Glomerular visceral epithelial cell (primary cell): ENCODE data around the gene ELMOD3.
"Not testable (repeated sequence)": the region's sequence is repeated elsewhere in the genome, so short reads cannot be mapped to it uniquely, and the experiment has no call there.

Experiments used
- DNase-seq: peaks from one replicate; pipeline ENCODE4 v3.0.0-alpha.2; 2016; ENCODE audit errors: extremely low spot score

ELMOD3 gene

DNA sequence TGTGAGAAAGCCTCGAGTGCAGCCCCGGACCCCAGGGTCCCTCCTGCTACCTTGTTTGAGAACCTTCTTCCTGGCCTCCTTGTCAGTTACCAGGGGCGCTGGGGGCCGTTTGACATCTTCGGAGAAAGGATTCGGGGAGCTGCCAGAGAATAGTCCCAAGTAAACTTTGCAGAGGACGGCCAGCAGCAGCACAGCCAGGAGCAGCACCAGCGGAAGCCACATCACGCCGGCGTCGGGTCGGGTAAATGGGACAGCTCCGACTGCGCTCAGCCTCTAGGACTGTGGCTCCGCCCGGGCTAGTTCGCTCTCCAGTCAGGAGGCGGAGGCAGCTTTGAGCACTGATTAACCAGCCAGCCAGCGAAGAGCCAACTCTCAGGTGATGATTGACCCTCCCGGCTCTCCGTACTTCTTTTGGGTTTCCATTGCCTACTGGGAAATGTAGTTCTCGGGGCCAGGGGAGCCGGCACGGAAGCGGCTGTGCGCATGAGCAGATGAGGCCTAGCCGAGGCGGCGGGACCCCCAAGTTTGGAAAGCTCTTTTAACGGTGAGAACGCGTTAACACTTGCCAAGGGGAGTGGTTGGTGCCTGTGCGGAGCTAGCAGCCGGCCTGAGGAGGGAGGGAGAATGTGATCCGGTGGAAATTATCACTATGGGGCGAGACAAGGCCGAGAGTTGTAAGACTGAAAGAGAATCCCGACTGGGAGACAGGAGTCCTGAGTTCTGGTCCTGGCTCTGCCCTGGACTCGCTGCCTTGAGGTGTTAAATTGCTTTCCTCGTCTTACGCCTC, at the start of gene ELMOD3, which contains the start of gene RETSAT:
Gene ELMOD3 (plus strand): TSS at position 484 of the 787 bp plus-strand sequence. CDS start 2,430 bp downstream, outside the sequence.
Gene RETSAT (minus strand): TSS at position 243 of the 787 bp plus-strand sequence. CDS start 21 bp downstream, at position 222.
- peak; percentile 98 for DNase-seq

DNA sequence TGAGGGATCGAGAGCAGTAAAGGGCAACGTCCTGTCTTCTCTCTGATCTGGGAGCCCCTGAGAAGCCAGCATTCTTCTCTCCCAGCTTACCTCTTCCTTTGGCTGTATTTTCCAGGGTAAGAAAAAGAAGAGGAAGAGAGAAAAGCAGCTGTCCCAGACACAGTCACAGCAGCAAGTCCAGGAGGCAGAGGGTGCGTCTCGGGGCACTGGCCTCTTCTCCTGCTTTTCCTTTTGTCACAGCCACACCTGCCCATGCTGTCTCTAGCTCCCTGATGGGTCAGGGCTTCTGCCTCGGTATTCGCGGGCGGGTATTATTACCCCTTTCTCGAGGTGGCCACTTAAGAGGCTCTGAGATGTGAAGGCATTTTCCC, 47.1 kb upstream of the ELMOD3 start:
- no peak for DNase-seq

DNA sequence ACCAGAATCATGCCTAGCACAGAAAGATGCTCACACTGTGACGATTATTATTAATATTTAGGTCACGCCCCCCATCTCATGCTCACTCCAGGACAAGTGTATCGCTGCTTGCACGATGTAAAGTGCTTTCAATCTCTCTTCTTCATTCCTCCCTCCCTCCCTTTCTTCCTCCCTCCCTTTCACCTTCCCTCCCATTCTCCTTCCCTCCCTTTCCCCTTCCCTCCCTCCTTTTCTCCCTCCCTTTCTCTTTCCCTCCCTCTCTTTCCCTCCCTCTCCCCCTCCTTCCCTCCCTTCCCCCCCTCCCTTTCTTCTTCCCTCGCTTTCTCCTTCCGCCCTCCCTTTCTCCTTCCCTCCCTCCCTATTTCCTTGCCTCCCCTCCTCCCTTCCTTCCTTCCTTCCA, 46.4 kb upstream of the ELMOD3 start:
- no peak for DNase-seq

DNA sequence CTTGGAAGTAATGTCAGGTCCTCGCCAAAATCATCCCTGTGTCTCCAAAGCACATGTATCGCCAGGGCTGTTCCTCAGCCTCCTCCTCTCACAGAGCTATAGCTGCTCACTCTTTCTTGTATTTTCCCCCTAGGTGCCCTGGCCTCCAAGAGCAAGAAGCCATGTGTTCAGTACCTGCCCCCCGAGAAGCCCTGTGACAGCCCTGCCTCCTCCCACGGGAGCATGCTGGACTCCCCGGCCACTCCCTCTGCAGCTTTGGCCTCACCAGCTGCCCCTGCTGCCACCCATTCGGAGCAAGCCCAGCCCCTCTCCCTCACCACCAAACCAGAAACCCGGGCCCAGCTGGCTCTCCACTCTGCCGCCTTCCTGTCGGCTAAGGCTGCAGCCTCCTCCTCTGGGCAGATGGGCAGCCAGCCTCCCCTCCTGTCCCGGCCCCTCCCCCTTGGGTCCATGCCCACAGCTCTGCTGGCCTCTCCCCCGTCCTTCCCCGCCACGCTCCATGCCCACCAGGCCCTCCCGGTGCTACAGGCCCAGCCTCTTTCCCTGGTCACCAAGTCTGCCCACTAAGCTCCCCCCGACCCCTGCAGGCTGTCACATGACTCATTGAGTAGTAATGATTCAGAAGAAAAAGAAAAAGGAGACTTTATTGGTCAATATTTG, 45.5 kb upstream of the ELMOD3 start:
- peak; percentile 98 for DNase-seq

DNA sequence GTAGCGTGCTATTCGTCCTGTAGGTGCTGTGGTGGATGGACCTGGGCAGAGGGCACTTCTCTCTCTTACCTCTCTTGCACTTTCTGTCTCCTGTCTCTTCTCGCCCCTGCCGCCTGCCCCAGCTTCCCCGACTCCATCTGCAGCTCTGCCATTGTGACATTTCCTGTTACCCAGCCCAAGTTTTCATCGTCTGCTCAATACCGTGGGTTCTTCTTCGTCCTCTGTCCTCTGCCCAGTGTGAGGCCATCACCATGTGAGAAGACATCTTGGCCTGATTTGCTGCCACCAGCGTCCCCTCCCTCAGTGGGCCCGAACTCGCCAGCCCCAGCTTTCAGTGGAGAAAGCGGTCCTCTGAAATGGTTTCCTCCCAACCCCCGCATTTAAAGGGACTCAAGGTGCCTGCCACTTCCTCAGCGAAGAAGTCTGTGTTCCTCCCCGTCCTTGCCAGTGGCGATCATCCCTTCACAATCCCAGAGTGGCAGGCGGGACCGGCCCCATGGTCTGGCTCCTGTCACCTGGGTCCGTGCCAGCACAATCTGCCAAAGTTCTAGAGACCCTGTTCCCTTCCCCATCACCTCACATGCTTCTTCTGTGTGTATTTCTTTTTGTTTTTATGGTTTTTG, 44.8 kb upstream of the ELMOD3 start:
- no peak for DNase-seq

DNA sequence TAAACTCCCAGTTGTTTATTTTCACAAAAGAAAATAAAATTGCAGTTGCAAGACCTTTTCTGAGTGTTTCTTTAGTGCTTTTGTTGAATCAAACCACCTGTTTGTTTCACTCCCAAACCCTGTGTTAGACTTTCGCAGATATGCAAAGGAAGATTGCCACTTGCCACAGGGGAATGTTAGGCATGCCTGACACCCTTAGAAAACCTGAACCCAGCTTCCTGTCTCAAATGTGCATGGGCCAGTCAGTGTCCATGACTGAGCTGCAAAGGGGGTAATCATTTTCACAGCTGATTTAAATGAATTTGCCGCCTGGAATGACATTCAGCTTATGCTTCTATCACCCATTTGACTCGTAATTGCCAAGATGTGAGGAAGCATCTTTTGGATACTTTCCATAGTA, 44.2 kb upstream of the ELMOD3 start:
- peak; percentile 39 for DNase-seq

DNA sequence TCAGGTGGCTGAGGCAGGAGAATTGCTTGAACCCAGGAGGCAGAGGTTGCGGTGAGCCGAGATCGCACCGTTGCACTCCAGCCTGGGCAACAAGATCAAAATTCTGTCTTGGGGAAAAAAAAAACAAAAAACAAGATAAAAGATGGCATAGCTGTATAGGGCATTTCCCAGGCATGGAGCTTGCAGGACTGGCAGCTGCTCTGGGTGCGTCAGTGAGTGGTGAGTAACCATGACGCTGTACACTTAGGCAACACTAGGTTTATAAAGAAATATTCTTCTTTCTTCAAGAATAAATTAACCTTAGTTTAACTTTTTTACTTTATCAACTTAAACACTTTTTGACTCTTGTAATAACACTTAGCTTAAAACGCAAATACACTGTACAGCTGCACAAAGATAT, 42.2 kb upstream of the ELMOD3 start:
- DNase-seq = no peak

DNA sequence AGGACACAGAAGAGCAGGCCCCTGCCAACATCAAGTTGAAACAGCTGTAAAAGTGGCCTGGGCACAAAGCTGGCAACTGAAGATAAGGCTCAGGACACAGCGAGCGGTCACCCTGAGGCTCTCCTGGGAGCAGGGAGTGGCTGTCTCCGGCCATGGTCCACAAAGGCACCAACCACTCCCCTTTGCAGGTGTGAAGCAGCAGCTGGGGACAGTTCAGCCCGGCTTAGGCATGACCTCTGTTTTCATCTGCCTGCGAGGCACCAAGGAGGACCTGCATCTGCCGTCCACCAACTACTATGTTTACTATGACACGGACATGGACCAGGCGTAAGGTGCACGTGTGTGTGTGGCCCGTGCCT, 39.7 kb upstream of the ELMOD3 start:
- DNase-seq = no peak

DNA sequence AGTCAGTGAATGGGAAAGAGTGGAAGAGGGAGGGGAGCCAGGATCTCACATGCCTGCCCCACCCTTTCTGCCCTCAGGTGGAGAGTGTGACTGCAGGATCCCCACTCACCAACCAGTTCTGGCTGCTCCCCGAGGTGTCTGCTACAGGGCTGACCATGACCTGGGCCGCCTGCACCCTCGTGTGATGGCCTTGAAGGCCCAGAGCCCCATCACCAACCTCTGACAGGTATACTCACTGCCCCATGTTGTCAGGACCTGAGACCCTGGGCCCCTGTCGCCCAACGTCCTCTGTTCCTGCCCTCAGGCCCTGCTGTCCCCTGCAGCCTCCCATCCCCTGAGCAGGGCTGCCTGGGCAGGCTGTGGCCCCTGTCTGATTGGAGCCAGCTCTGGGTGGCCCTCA, 38.6 kb upstream of the ELMOD3 start:
- not testable (repeated sequence) for DNase-seq

DNA sequence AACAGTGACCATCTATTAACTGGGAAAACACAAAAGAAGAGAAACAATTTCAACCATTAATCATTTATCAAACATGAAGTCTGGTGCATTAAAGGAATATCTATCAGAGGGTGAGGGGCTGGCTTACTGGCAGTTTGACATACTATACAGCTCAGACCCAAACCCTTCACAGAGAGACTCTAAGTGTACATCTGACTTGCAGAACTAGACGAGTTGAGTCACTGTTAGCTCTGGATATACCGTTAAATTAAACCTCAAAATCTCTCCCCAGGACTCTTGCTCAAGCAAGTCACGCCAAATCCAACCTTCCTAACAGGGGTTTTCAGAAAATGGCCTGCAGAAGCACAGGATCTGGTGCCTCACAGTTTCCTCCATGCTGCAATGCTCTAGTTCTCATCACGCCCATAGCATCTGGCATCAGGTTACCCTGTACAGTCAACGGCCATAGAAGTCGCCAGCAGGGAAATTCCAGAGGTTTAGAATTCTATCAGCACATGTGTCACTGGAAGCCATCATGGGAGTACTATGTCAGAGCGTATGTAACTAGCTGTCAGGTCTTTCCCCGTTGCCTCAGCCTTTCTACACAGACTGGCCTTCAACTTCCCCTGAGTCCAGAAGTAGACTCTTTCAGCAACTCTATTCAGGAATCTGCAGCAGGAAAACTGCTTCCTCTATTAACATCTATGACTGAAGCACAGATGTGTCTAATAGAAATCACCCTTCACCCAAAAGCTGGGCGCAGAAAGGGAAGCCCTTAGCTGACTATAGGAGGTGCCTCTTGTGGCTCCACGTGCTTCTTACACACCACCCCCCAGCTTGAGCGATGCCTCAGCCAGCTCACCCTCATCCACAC, 36.1 kb upstream of the ELMOD3 start:
- DNase-seq = no peak

DNA sequence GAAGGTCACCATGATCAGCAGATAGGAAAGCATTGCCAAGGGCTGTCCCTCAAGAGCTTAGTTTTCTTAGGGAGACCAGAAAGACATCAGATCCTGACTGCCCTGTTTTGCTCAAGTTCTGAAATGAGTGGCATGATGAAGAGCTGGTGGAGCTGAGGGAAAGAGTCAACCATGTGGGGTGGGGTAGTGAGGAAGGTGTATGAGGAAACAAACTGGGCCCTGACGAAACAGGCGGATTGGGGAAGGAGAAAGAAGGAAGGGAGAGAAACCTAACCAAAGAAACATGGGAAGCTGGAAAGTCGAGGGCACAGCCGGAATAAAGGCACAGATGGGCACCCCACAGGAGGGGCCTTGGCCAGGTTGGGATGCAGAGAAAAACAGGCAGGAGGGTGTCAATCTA, 34.8 kb upstream of the ELMOD3 start:
- DNase-seq = no peak

DNA sequence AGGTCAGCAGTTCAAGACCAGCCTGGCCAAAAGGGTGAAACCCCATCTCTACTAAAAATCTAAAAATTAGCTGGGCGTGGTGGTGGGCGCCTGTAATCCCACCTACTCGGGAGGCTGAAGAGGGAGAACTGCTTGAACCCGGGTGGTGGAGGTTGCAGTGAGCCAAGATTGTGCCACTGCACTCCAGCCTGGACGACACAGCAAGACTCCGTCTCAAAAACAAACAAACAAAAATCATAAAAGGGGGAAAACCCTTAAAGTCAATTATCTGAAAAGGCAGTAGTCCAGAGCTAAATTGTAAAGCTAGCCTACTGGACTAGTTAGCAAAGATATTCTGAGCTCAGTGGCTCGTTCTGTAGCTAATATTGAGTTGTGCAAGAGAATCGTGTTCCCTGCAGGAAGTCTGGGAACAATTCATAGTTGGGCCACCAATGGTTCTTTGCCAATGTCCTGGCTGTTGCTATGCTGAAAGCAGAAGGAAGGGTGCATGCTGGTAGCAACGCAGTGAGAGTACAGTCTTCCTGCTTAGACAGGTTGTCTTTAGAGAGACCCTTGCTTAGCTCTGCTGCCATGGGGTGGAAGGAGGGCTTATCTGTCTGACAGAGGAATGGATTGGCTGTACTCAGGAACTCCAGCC, 31.1 kb upstream of the ELMOD3 start:
- no peak for DNase-seq

DNA sequence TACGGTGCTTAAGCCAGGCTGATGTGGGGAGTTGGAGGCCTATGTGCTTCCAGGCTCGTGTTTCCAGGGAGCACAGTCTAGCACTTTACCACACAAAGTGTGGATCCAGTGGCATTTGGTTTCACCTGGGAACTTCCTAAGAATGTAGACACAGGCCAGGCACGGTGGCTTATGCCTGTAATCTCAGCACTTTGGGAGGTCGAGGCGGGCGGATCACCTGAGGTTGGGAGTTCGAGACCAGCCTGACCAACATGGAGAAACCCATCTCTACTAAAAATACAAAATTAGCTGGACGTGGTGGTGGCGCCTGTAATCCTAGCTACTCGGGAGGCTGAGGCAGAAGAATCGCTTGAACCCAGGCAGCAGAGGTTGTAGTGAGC, 30.6 kb upstream of the ELMOD3 start:
- DNase-seq = not testable (repeated sequence)

DNA sequence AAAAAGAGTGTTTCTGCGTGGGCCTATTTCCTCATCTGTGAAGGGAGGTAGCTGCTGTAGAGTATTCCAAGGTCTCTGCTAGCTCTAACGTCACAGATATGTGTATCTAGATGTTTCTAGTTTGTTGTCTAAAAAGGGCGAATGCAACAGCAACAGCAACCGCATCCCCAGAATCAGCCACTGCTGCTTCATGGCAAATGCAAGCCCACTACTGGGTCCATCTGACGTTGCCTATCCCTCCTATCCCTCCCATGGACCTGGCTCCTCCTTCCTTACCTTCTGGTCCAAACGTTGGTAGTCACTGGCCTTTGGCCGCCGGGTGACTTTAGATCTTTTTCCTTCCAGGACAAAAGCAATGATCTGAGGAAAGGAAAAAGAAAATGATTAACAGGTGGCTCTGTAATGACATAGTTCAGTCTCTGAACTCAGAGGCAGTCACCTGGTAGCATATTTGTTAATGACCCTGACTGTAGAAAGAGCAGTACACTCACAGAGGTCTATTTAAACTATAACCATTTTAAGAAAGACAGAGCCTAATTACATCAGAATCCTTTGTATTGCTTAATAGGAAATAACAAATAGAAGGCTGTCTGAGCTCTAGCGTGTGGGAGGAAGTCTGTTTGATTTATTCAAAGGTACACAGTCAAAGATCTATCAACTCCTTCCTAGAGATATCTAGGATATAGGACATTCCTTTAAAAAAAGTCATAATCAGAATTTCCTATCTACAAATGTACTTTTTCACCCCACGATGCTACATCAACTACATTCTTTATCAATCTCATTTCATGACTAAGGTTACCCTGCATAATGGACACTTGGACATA, 29.7 kb upstream of the ELMOD3 start:
- no peak for DNase-seq

DNA sequence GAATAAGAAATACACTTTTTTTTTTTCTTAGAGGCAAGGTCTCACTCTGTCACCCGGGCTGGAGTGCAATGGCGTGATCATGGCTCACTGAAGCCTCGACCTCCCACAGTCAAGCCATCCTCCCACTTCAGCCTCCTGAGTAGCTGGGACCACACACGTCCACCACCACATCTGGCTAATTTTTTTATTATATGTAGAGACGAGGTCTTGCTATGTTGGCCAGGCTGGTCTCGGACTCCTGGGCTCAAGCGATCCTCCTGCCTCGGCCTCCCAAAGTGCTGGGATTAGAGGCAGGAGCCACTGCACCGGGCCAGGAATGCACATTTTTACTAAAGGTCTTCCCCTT, 29.1 kb upstream of the ELMOD3 start:
- DNase-seq = no peak

DNA sequence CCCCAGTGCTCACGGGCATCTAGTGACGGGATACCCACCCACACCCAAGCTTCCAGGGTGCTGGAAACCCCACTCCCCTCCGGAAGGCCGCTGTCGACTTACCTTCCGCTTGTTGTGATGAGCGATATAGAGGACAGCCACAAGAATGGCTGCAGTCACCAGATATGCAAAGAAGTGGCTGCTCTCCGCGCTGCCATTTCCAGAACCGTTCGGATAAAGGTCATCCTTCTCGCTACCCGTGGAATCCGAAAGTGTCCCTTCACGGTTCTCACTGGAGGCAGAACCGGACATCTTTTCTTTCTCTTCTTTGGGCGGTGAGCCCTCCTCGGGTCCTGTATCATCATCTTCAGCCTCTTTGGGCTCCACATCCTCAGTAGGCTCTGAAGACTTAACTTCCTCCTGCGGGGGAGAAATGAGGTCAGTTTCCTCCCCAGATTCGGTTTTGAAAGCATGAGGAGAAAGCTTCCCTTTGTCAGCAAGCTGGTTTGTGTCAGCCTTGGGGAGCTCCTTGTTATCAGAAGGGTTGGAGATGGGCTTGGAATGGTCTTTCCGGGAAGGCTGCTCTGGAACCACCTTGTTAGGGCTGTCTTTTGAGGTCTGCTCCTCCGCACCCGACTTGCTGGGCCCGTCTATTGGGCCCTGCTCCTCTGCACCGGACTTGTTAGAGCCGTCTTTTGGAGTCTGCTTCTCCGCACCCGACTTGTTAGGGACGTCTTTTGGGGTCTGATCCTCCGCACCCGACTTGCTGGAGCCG, 28.0 kb upstream of the ELMOD3 start:
- DNase-seq = no peak

DNA sequence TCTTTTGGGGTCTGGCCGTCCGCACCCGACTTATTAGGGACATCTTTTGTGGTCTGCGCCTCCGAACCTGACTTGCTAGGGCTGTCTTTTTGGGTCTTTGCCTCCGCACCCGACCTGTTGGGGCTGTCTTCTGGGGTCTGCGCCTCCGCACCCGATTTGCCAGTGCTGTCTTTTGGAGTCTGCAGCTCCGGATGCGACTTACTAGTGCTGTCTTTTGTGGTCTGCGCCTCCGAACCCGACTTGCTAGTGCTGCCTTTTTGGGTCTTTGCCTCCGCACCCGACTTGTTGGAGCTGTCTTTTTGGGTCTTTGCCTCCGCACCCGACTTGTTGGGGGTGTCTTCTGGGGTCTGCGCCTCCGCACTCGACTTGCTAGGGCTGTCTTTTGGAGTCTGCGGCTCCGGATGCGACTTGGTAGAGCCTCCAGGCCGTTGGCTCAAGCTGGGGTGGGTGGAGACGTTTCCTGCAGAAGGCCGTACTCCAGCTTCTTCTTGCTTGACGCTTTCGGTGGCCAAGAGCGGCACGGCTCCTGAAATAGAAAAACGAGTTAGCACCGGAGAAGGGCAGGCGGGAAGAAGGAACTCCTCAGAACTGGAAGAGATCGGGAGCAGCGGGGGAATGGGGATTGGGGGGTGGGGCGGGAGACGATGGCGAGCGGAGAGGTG, 27.3 kb upstream of the ELMOD3 start:
- DNase-seq = peak; percentile 22

DNA sequence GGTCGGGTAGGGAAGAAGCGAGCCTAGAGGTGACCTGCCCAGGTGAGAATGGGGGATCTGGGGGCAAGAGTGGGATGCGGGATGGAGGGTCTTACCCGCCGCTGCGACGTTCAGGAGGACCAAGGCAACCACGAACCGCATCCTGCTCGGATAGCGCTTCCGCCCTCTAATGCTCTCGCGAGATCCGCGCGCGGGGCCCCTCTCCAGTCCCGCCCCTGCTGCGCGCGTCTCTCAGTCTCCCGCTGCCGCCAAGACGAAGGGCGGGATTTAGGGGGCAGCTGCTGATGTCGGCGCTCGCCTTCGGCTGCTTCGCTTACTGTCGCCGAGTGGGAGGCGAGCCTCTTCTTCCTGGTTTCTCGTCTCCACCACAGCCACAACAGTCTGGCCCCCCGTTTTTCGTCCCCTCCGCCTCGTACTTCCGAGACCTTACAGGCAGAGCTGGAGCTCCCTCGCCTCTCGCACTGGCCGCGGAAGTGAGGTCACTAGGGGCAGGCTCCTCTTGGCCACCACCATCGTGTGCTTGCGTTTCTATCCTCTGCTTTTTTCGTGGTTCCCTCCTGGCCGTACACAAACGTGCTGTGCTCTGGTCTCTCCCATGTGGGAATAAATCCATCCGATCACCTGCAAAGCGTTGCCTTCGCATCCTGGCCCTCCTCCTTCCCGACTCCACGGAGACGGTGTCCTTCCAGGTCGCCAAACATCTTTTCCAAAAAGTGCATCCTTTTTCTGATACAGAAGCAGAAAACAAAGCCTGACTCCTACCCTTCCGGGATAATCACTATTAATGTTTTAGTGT, 26.5 kb upstream of the ELMOD3 start, which contains the start of gene TGOLN2:
Gene TGOLN2 (minus strand): TSS at position 168 of the 796 bp plus-strand sequence. CDS start 27 bp downstream, at position 141.
- DNase-seq = peak; percentile 86
